H9 (cell line): ENCODE data around the gene CDH22. TPM values are rescaled to one million over a fixed set of nuclear protein-coding genes. Genes with fewer than 3 reads are reported as not detected.

Experiments
- DNase-seq: peaks from one replicate; pipeline ENCODE4 v3.0.0-alpha.2; 2017
- H2AFZ ChIP-seq: one replicate; pipeline ENCODE4 v1.6.1; 2013; ENCODE audit warnings: mild to moderate bottlenecking, low read length, control low read depth, moderate library complexity
- H2AK5ac ChIP-seq: 2 replicates; pipeline ENCODE4 v1.6.1; 2013; ENCODE audit warnings: low read length, control low read depth, mixed read lengths; ENCODE audit not compliant: insufficient read length
- H2BK120ac ChIP-seq: one replicate; pipeline ENCODE4 v1.6.1; 2013; ENCODE audit warnings: low read depth, mild to moderate bottlenecking, low read length, control low read depth, inconsistent platforms; ENCODE audit not compliant: poor library complexity, severe bottlenecking
- H2BK12ac ChIP-seq: 2 replicates; pipeline ENCODE4 v1.6.1; 2013; ENCODE audit warnings: low read length, control low read depth, mixed read lengths, low read depth; ENCODE audit not compliant: insufficient read length
- H2BK15ac ChIP-seq: 2 replicates; pipeline ENCODE4 v1.6.1; 2013; ENCODE audit warnings: low read depth, low read length, control low read depth
- H2BK20ac ChIP-seq: one replicate; pipeline ENCODE4 v1.6.1; 2013; ENCODE audit warnings: low read depth, mild to moderate bottlenecking, low read length, control low read depth, inconsistent platforms; ENCODE audit not compliant: poor library complexity, severe bottlenecking
- H2BK5ac ChIP-seq: 2 replicates; pipeline ENCODE4 v1.6.1; 2013; ENCODE audit warnings: low read length, control low read depth, mixed read lengths; ENCODE audit not compliant: insufficient read length
- H3K14ac ChIP-seq: 2 replicates; pipeline ENCODE4 v1.6.1; 2013; ENCODE audit warnings: low read length, control low read depth; ENCODE audit not compliant: insufficient read depth
- H3K18ac ChIP-seq: 2 replicates; pipeline ENCODE4 v1.6.1; 2013; ENCODE audit warnings: low read depth, mild to moderate bottlenecking, mixed read lengths, low read length, control low read depth; ENCODE audit not compliant: insufficient read length
- H3K23ac ChIP-seq: 2 replicates; pipeline ENCODE4 v1.6.1; 2013; ENCODE audit warnings: low read length, control low read depth, mixed read lengths, low read depth; ENCODE audit not compliant: insufficient read length
- H3K23me2 ChIP-seq: 2 replicates; pipeline ENCODE4 v1.6.1; 2013; ENCODE audit warnings: low read depth, mild to moderate bottlenecking, mixed read lengths, low read length, control low read depth; ENCODE audit not compliant: insufficient read length, poor library complexity, severe bottlenecking
- H3K27ac ChIP-seq: 2 replicates; pipeline ENCODE4 v1.5.1; 2013; ENCODE audit warnings: low read length, control low read depth, mixed read lengths, low read depth; ENCODE audit not compliant: insufficient read length
- H3K27me3 ChIP-seq: 2 replicates; pipeline ENCODE4 v1.6.1; 2013; ENCODE audit warnings: low read length, control low read depth, inconsistent platforms; ENCODE audit not compliant: insufficient read depth
- H3K4ac ChIP-seq: 2 replicates; pipeline ENCODE4 v1.6.1; 2013; ENCODE audit warnings: low read depth, mild to moderate bottlenecking, control low read depth, inconsistent platforms, low read length, moderate library complexity
- H3K4me1 ChIP-seq: 2 replicates; pipeline ENCODE4 v1.6.1; 2013; ENCODE audit warnings: low read length, control low read depth, inconsistent platforms; ENCODE audit not compliant: insufficient read depth
- H3K4me2 ChIP-seq: 2 replicates; pipeline ENCODE4 v1.6.1; 2013; ENCODE audit warnings: low read length, control low read depth, mixed read lengths; ENCODE audit not compliant: insufficient read length, insufficient read depth
- H3K56ac ChIP-seq: 2 replicates; pipeline ENCODE4 v1.6.1; 2013; ENCODE audit warnings: low read depth, mild to moderate bottlenecking, mixed read lengths, low read length, control low read depth; ENCODE audit not compliant: insufficient read length
- H3K79me1 ChIP-seq: 2 replicates; pipeline ENCODE4 v1.6.1; 2013; ENCODE audit warnings: low read depth, mild to moderate bottlenecking, moderate library complexity, low read length, control low read depth, inconsistent platforms; ENCODE audit not compliant: insufficient read depth, poor library complexity, severe bottlenecking
- H3K79me2 ChIP-seq: 2 replicates; pipeline ENCODE4 v1.6.1; 2013; ENCODE audit warnings: low read length, control low read depth, inconsistent platforms; ENCODE audit not compliant: insufficient read depth
- H3K9ac ChIP-seq: 2 replicates; pipeline ENCODE4 v1.6.1; 2013; ENCODE audit warnings: low read length, control low read depth, mixed read lengths; ENCODE audit not compliant: insufficient read length; ENCODE audit errors: extremely low read depth
- H3K9me3 ChIP-seq: one replicate; pipeline ENCODE4 v1.6.1; 2013; ENCODE audit warnings: low read depth, low read length, inconsistent platforms; ENCODE audit not compliant: control insufficient read depth
- H3T11ph ChIP-seq: one replicate; pipeline ENCODE4 v1.6.1; 2013; ENCODE audit warnings: mild to moderate bottlenecking, low read length, control low read depth, inconsistent platforms
- H4K20me1 ChIP-seq: one replicate; pipeline ENCODE4 v1.6.1; 2013; ENCODE audit not compliant: control insufficient read depth, insufficient read length, insufficient read depth
- H4K5ac ChIP-seq: 2 replicates; pipeline ENCODE4 v1.6.1; 2013; ENCODE audit warnings: low read depth, mild to moderate bottlenecking, mixed read lengths, low read length, control low read depth; ENCODE audit not compliant: insufficient read length
- H4K8ac ChIP-seq: replicated peaks from 2 replicates; pipeline ENCODE4 v1.6.1; 2013; ENCODE audit warnings: low read length, control low read depth, mixed read lengths, low read depth; ENCODE audit not compliant: insufficient read length
- H4K91ac ChIP-seq: 2 replicates; pipeline ENCODE4 v1.6.1; 2013; ENCODE audit warnings: low read depth, mild to moderate bottlenecking, moderate library complexity, mixed read lengths, low read length, control low read depth; ENCODE audit not compliant: insufficient read length
- H3K27ac Mint-ChIP-seq, 3 experiments: 2 replicates in 2 of 3; 3 replicates in 1 of 3; pipeline ENCODE4 v1.8.0; 2020 to 2021; ENCODE audit warnings: mixed read lengths in 3 of 3, mild to moderate bottlenecking in 1 of 3, moderate library complexity in 1 of 3
- H3K27me3 Mint-ChIP-seq: 2 replicates; pipeline ENCODE4 v1.8.0; 2021; ENCODE audit warnings: low read depth, mild to moderate bottlenecking, moderate library complexity, mixed read lengths
- H3K36me3 Mint-ChIP-seq, 3 experiments: 2 replicates in 2 of 3; 3 replicates in 1 of 3; pipeline ENCODE4 v1.8.0; 2020 to 2021; ENCODE audit warnings: low read depth in 3 of 3, mixed read lengths in 3 of 3; ENCODE audit not compliant: insufficient read depth in 1 of 3
- H3K4me1 Mint-ChIP-seq, 2 experiments: 2 replicates each; pipeline ENCODE4 v1.8.0; 2020; ENCODE audit warnings: mixed read lengths in 2 of 2
- H3K4me3 Mint-ChIP-seq, 2 experiments: 2 replicates in 1 of 2; 3 replicates in 1 of 2; pipeline ENCODE4 v1.8.0; 2020 to 2021; ENCODE audit warnings: mild to moderate bottlenecking in 2 of 2, mixed read lengths in 2 of 2, moderate library complexity in 1 of 2
- H3K9me3 Mint-ChIP-seq, 2 experiments: 2 replicates in 1 of 2; 3 replicates in 1 of 2; pipeline ENCODE4 v1.8.0; 2020; ENCODE audit warnings: mild to moderate bottlenecking in 2 of 2, mixed read lengths in 2 of 2, moderate library complexity in 1 of 2
- WGBS: extraction: QIAGEN DNeasy Blood & Tissue Kit; methylation state at CpG from one replicate; pipeline ENCODE4 v1.1.7; 2013; ENCODE audit warnings: missing lambda C conversion rate, low lambda C conversion rate, mixed read lengths; ENCODE audit not compliant: insufficient read length; ENCODE audit errors: extremely low coverage; 5-methylcytosine and 5-hydroxymethylcytosine counted together
- total RNA-seq: library from RNA; stranded (reverse); gene quantifications from 2 replicates; pipeline ENCODE4 v1.2.1, GENCODE V29; 2021
- TF ChIP-seq, protein P1 (sequence below): fragments of 200-600 bp; sonication (generic); conservative IDR thresholded peaks from 3 replicates; pipeline ENCODE4 v1.8.0; 2021; ENCODE audit warnings: antibody characterized with exemption, mild to moderate bottlenecking

Gene CDH22
- total RNA-seq, 1 experiment from 2014 or later = not detected

DNA sequence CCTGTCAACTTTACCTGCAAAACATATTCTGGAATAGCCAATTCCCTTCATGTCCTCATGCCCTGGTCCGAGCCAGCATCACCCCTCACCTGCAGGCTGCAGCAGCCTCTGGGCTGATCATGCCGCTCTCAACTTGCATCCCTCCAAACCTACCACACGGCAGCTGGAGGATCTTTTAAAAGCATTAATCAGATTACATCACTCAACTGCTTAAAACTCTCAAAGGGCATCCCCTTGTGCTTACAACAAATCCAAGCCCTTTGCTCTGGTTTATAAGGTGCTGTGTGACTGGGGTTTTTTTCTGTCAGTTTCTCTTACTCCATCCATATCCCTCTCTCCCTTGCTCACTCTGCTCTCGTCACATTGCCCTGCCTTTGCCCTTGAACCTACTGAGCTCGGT is 166.2 kb downstream of the CDH22 start:
- Histone ChIP-seq H3K23ac (no peak overlapping the region), H2BK120ac (no peak overlapping the region), H2BK5ac (no peak overlapping the region), H3K23me2 (no peaks in the 10 kb centered on the region), H2BK12ac (no peak overlapping the region), H4K8ac (no peak overlapping the region), H2BK15ac (no peak overlapping the region), H4K5ac (no peak overlapping the region), H2BK20ac (no peak overlapping the region), H4K91ac (no peak overlapping the region), H2AK5ac (no peak overlapping the region), H3K9me3 (no peaks in the 10 kb centered on the region), H3K56ac (no peak overlapping the region), H3T11ph (no peak overlapping the region), H3K79me2 (no peaks in the 10 kb centered on the region), H3K4me1 (no peaks in the 10 kb centered on the region), H2AFZ (no peak overlapping the region), H3K27me3 (no peaks in the 10 kb centered on the region), H3K27ac (no peak overlapping the region), H3K18ac (no peak overlapping the region), H3K9ac (no peak overlapping the region), H4K20me1 (no peaks in the 10 kb centered on the region), H3K4ac (no peak overlapping the region), H3K14ac (no peak overlapping the region), H3K79me1 (no peaks in the 10 kb centered on the region), H3K4me2 (no peak overlapping the region)
- TF ChIP-seq, protein P1, sequence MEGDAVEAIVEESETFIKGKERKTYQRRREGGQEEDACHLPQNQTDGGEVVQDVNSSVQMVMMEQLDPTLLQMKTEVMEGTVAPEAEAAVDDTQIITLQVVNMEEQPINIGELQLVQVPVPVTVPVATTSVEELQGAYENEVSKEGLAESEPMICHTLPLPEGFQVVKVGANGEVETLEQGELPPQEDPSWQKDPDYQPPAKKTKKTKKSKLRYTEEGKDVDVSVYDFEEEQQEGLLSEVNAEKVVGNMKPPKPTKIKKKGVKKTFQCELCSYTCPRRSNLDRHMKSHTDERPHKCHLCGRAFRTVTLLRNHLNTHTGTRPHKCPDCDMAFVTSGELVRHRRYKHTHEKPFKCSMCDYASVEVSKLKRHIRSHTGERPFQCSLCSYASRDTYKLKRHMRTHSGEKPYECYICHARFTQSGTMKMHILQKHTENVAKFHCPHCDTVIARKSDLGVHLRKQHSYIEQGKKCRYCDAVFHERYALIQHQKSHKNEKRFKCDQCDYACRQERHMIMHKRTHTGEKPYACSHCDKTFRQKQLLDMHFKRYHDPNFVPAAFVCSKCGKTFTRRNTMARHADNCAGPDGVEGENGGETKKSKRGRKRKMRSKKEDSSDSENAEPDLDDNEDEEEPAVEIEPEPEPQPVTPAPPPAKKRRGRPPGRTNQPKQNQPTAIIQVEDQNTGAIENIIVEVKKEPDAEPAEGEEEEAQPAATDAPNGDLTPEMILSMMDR = no peak
- Mint-ChIP-seq H3K27ac (no peak overlapping the region), H3K9me3 (no peaks in the 10 kb centered on the region; a peak in 1 of 5 replicates), H3K4me1 (peaks cover 22 to 48% of the 10 kb centered on the region in 2 experiments), H3K4me3 (no peak overlapping the region), H3K36me3 (no peaks in the 10 kb centered on the region), H3K27me3 (peaks cover 21% of the 10 kb centered on the region)
- no CpG with 5 or more reads among the region's 5 CpGs for WGBS
- no peak for DNase-seq
